Activated CD4-positive, alpha-beta T cell treated with anti-CD3 and anti-CD28 coated beads, Interleukin-2, amount 50 U/mL, for 4 hours (primary cell): ENCODE results near the gene RPL35.
"Not testable (repeated sequence)": the region's sequence is repeated elsewhere in the genome, so short reads cannot be mapped to it uniquely, and the experiment has no call there.

Experiments
- DNase-seq, 2 experiments: peaks; one replicate each; pipeline ENCODE4 v3.0.0-alpha.2; 2020

RPL35 gene

GRCh38 chr9:124852121-124852828, 9.5 kb downstream of the RPL35 start:
- no peak for DNase-seq

- DNase-seq, result no peak
Observed at GRCh38 chr9:124849801-124850200, 12.0 kb downstream of the RPL35 start.

GRCh38 chr9:124846969-124847368, 14.8 kb downstream of the RPL35 start:
- DNase-seq, result no peak

- not testable (repeated sequence) for DNase-seq
Observed at GRCh38 chr9:124846467-124846866, 15.3 kb downstream of the RPL35 start.

- no peak for DNase-seq
Observed at GRCh38 chr9:124844291-124844690, 17.5 kb downstream of the RPL35 start.

GRCh38 chr9:124843456-124844034, 18.2 kb downstream of the RPL35 start:
- no peak for DNase-seq

GRCh38 chr9:124841075-124841821, 20.5 kb downstream of the RPL35 start:
- DNase-seq, result no peak

GRCh38 chr9:124840300-124840833, 21.4 kb downstream of the RPL35 start:
- no peak for DNase-seq

GRCh38 chr9:124839612-124840299, 22.0 kb downstream of the RPL35 start:
- DNase-seq, result no peak

GRCh38 chr9:124838567-124839275, 23.0 kb downstream of the RPL35 start:
- DNase-seq, result not testable (repeated sequence)

GRCh38 chr9:124838132-124838531, 23.6 kb downstream of the RPL35 start:
- DNase-seq, result not testable (repeated sequence)

- DNase-seq, result no peak
Observed at GRCh38 chr9:124835026-124835557, 26.7 kb downstream of the RPL35 start.

GRCh38 chr9:124834591-124834990, 27.2 kb downstream of the RPL35 start:
- DNase-seq, result no peak

GRCh38 chr9:124831642-124832364, 30.0 kb downstream of the RPL35 start:
- DNase-seq, result no peak

GRCh38 chr9:124830593-124830992, 31.2 kb downstream of the RPL35 start:
- DNase-seq, result no peak

GRCh38 chr9:124829334-124829669, 32.5 kb downstream of the RPL35 start:
- DNase-seq, result no peak

- no peak for DNase-seq
Observed at GRCh38 chr9:124828489-124829333, 33.0 kb downstream of the RPL35 start.

- no peak for DNase-seq
Observed at GRCh38 chr9:124820698-124821623, 40.8 kb downstream of the RPL35 start.
